ENCODE measurements around the gene SLMAP. TPM values are rescaled to one million over a fixed set of nuclear protein-coding genes. Genes with fewer than 3 reads are reported as not detected.

The SLMAP gene
- polyA plus RNA-seq, 1 donor (not counting 4 experiments of a cell fraction or from before 2014, with no cell fraction given), result 58.0 TPM

DNA sequence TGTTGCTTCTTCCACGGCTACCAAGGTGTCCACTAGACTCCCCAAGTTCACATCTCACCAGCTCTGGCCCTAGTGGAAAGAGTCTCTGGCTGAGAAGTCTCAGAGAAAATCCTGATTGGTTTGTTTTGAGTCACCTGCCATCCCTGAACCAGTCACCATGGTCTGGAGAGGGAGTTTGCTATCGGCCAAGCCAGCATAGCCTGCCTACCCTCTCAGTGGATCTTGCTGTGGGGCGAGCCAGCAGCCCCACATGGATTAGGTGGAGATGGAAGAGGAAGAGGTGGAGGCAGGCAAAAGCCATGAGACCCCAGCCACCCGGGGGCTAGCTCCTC, 204.0 kb downstream of the SLMAP start:
- Histone ChIP-seq H2AFZ (ENCODE audit: control insufficient read depth, low read length) (peak overlapping the region; percentile 80), H3K9me3 (ENCODE audit: control insufficient read depth, low read depth, low read length) (no peaks in the 10 kb centered on the region), H3K9ac (ENCODE audit: control insufficient read depth, extremely low read depth, insufficient read depth, low read length) (peak overlapping the region; percentile 68), H3K9me1 (ENCODE audit: control insufficient read depth, extremely low read depth, insufficient read depth, low read length) (peaks cover 2% of the 10 kb centered on the region), H3K4me2 (ENCODE audit: control insufficient read depth, extremely low read depth, insufficient read depth, low read depth, low read length) (peak overlapping the region; percentile 73), H3K27me3 (ENCODE audit: control insufficient read depth, extremely low read depth, insufficient read depth, low read length) (no peaks in the 10 kb centered on the region), H3K36me3 (ENCODE audit: control insufficient read depth in 2 of 2, extremely low read depth in 1 of 2, insufficient read depth in 2 of 2, low read length in 2 of 2) (no peaks in the 10 kb centered on the region), H3K4me3 (ENCODE audit: control insufficient read depth in 2 of 3, extremely low read depth in 1 of 3, insufficient read depth in 2 of 3, low read depth in 1 of 3, low read length in 3 of 3) (peak overlapping the region in 1 of 3 experiments; percentile 33), H3K27ac (ENCODE audit: control insufficient read depth, insufficient read depth, low read length) (peak overlapping the region; percentile 90), H3K79me2 (ENCODE audit: control insufficient read depth, insufficient read depth, low read length) (peaks cover 15% of the 10 kb centered on the region), H4K20me1 (ENCODE audit: control insufficient read depth, extremely low read depth, insufficient read depth, low read length) (no peaks in the 10 kb centered on the region), H3K4me1 (ENCODE audit: control insufficient read depth, extremely low read depth, insufficient read depth, low read length) (peaks cover 53% of the 10 kb centered on the region)
- DNase-seq (ENCODE audit: low read depth, low spot score), result no peak
- dilution Hi-C loops (cut with MboI; ENCODE audit: extremely low pct_ligation_motif_present, low sequenced_read_pairs), result no loop called here
- no peak for TF ChIP-seq EZH2 (IDR thresholded peaks at IDR 0.05; ENCODE audit: low read length)
- TF ChIP-seq CTCF (optimal IDR thresholded peaks at IDR 0.05 in 1 of 3, IDR thresholded peaks at IDR 0.05 in 1 of 3, conservative IDR thresholded peaks at IDR 0.05 in 1 of 3; ENCODE audit: extremely low read depth in 1 of 3, insufficient read depth in 2 of 3, low read length in 3 of 3), result no peak
- FAIRE-seq, result no peak

DNA sequence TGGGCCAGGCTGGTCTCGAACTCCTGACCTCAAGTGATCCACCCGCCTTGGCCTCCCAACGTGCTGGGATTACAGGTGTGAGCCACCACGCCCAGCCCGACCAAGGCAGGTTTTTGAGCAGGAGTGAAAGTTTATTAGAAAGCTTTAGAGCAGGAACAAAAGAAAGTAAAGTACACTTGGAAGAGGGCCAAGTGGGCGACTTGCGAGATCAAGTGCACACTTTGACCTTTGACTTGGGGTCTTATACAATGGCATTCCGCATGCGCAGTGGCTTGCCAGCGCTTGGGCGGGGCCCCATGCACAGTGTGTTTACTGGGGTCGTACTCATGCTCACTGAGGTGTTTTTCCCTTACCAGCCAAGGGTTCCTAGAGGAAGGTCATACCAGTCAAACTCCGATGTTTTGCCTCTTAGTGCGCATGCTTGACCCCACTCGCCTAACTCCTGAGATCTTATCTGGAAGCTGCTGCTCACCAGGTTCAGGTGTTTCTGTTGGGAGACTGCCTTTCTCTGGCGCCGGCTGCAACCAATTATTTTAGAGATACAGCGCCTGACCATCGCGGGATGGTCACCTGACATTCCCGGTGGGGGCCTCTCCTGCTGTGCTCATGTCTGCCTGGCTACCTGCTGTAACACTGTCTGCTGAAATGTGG, 205.2 kb downstream of the SLMAP start:
- H3K4me3 ChIP-seq (ENCODE audit: control insufficient read depth in 2 of 3, extremely low read depth in 1 of 3, insufficient read depth in 2 of 3, low read depth in 1 of 3, low read length in 3 of 3), result no peak overlapping the region
- no peaks in the 10 kb centered on the region for H4K20me1 ChIP-seq (ENCODE audit: control insufficient read depth, extremely low read depth, insufficient read depth, low read length)
- H3K9me1 ChIP-seq (ENCODE audit: control insufficient read depth, extremely low read depth, insufficient read depth, low read length), result peaks cover 2% of the 10 kb centered on the region
- H3K4me1 ChIP-seq (ENCODE audit: control insufficient read depth, extremely low read depth, insufficient read depth, low read length), result peaks cover 48% of the 10 kb centered on the region
- H2AFZ ChIP-seq (ENCODE audit: control insufficient read depth, low read length), result no peak overlapping the region
- H3K27ac ChIP-seq (ENCODE audit: control insufficient read depth, insufficient read depth, low read length), result no peak overlapping the region
- peaks cover 15% of the 10 kb centered on the region for H3K79me2 ChIP-seq (ENCODE audit: control insufficient read depth, insufficient read depth, low read length)
- dilution Hi-C loops (cut with MboI; ENCODE audit: extremely low pct_ligation_motif_present, low sequenced_read_pairs), result no loop called here
- no peaks in the 10 kb centered on the region for H3K27me3 ChIP-seq (ENCODE audit: control insufficient read depth, extremely low read depth, insufficient read depth, low read length)
- no peak for DNase-seq (ENCODE audit: low read depth, low spot score)
- no peaks in the 10 kb centered on the region for H3K36me3 ChIP-seq (ENCODE audit: control insufficient read depth in 2 of 2, extremely low read depth in 1 of 2, insufficient read depth in 2 of 2, low read length in 2 of 2)
- no peak overlapping the region for H3K9ac ChIP-seq (ENCODE audit: control insufficient read depth, extremely low read depth, insufficient read depth, low read length)
- H3K9me3 ChIP-seq (ENCODE audit: control insufficient read depth, low read depth, low read length), result no peaks in the 10 kb centered on the region
- TF ChIP-seq EZH2 (IDR thresholded peaks at IDR 0.05; ENCODE audit: low read length) (no peak), CTCF (optimal IDR thresholded peaks at IDR 0.05 in 1 of 3, IDR thresholded peaks at IDR 0.05 in 1 of 3, conservative IDR thresholded peaks at IDR 0.05 in 1 of 3; ENCODE audit: extremely low read depth in 1 of 3, insufficient read depth in 2 of 3, low read length in 3 of 3) (no peak)
- FAIRE-seq, result no peak
- no peak overlapping the region for H3K4me2 ChIP-seq (ENCODE audit: control insufficient read depth, extremely low read depth, insufficient read depth, low read depth, low read length)
